NCI-H1048 (cell line): ENCODE measurements around the gene UBLCP1.
"Not testable (repeated sequence)": the region's sequence is repeated elsewhere in the genome, so short reads cannot be mapped to it uniquely, and the experiment has no call there.

ENCODE experiments used
- DNase-seq: peaks from one replicate; lab custom pipeline; 2025; lab: John Stamatoyannopoulos, UW

The UBLCP1 gene

DNA sequence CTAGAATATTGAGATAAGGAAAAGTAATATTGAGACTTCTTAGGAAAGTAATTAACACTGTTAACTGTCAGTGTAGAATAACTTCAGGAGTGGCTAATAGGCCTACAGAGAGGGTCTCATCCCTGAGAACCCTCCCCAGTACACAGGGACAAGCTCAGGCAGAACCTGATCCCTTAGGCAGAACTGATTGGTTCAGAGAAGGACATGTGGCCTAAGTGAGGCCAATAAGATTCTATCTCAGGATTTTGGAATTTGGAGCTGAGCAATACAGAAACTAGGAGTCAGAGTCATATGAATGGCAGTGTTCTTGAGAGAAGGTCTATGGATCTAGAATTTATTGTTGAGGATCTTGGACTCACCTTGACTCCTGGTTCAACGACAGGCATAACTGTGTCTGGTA is 10.9 kb upstream of the UBLCP1 start:
- no peak for DNase-seq

DNA sequence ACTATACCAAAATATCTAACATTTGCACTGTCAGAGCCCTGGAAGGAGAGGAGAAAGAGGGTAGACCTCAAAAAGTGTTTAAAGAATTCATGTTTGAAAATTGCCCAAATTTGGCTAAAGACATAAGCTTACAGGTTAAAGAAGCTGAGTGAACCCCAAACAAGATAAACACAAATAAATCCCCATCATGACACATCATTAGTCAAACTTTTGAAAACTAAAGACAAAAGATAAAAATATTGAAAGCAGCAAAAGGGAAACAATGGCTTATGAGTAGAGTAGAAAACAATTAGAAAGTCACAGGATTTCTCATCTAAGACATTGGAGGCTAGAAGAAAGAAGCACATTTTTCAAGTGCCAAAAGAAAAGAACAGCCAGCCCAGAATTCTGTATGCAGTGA is 6.1 kb upstream of the UBLCP1 start:
- no peak for DNase-seq

DNA sequence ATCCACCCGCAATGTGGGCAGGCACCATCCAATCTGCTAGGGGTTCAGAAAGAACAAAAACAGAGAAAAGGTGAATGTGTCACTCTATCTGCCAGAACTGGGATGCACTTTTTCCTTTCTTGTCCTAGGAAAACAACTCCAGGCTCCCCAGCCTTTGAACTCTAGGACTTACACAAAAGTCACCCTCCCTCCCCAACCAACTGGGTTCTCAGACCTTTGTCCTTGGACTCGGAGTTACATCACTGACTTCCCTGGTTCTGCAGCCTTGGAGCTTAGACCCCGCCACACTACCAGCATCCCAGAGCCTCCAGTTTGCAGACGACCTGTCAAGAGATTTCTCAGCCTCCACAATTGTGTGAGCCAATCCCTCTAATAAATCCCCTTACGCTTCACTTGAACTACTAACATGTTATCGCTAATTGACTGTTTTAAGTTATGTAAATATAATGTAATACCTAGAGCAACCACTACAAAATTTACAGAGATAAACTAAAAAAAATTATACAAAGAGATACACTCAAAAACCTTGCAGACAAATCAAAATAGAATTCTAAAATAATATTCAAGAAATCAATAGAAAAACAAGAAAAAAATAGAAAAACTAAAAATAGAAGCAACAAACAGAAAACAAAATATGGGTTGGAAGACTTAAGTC is 5.3 kb upstream of the UBLCP1 start:
- no peak for DNase-seq

DNA sequence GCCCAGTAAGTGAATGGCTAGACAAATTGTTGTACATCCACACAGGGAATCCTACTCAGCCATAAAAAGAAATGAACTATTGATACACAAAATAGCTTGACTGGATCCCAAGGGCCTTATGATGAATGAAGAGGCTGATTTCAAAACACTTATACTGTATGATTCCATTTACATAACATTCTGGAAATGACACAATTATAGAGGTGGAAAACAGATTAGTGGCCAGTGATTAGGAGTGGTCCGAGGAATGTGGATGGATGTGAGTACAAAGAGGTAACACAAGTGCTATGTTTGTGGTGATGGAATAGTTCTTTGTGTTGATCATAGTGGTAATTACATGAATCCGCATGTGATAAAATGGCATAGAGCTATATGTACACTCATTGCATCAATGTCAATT is 4.7 kb upstream of the UBLCP1 start:
- no peak for DNase-seq

DNA sequence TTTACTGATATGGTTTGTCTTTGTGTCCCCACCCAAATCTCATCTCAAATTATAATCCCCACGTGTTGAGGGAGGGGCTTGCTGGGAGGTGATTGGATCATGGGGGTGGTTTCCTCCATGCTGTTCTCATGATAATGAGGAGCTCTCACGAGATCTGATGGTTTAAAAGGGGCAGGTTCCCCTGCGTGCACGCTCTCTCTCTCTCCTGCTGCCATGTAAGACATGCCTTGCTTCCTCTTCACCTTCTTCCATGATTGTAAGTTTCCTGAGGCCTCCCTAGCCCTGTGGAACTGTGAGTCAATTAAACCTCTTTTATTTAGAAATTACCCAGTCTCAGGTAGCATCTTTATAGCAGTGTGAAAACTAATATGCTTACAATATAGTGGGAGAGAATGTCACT is 2.9 kb upstream of the UBLCP1 start:
- not testable (repeated sequence) for DNase-seq

- DNase-seq: no peak
Measured at GRCh38 chr5:159262472-159262858, 625 bp upstream of the UBLCP1 start.

DNA sequence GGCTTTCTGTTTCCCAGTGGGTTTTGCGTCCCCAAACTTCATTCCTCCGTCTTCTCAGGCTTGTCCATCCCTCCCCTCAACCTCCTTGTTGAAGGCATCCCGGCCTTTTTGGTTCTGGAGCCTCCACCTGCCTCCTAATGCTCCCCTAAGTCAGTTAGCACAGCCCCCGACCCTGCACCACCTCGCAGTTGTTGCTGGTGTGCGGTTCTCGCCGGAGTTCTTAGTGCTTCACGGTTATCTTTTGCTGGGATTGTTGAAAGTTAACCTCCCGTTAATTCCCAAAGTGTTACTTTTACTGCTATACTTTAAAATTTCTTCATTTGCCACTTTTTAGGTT is 447 bp downstream of the UBLCP1 start:
- no peak for DNase-seq

DNA sequence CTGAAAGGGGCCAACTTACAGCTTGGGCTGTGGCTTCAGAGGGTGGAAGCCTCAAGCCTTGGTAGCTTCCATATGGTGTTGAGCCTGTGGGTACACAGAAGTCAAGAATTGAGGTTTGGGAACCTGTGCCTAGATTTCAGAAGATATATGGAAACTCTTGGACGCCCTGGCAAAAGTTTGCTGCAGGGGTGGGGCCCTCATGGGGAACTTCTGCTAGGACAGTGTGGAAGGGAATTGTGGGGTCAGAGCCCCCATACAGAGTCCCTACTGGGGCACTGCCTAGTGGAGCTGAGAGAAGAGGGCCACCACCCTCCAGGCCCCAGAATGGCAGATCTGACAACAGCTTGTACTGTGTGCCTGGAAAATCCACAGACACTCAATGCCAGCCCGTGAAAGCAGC is 3.7 kb downstream of the UBLCP1 start:
- DNase-seq: not testable (repeated sequence)

GRCh38 chr5:159269723-159270122 is 6.6 kb downstream of the UBLCP1 start:
- DNase-seq: no peak

DNA sequence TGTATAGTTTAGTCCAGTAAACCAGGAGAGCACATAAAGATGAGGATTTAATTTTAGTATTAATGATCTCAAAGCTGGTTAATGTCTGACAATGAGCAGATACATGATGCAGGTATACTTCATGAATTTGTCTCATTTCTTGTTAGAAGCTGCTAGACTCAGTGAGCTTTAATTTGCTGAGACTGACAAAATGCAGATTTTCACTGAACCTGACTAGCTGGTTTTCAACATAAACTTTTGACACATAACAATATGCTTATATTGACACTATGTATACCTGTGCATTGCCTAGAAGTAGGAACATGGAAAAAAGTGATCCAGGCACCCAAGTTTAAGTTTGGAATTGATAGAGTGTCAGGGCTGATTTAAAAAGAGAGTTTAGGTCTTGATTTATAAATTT is 10.8 kb downstream of the UBLCP1 start:
- no peak for DNase-seq

DNA sequence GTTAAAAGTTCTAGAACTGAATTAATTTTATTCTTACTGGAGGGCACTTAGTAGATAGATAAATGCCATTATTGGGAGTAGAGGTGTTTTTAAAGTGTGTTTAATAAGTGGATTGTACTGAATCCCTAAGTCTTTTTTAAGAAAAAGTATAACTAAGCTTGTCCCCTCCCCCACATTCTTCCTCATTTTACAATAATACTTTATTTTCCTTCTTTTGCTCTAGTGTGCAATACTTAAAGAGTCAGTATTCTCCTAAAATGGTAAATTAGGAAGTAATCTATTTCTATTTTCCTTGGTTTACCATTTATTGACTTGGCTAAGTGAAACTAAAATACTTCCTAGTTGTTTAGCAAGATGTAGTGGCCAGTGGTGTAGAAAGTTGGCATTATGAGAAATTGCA is 11.6 kb downstream of the UBLCP1 start:
- no peak for DNase-seq

DNA sequence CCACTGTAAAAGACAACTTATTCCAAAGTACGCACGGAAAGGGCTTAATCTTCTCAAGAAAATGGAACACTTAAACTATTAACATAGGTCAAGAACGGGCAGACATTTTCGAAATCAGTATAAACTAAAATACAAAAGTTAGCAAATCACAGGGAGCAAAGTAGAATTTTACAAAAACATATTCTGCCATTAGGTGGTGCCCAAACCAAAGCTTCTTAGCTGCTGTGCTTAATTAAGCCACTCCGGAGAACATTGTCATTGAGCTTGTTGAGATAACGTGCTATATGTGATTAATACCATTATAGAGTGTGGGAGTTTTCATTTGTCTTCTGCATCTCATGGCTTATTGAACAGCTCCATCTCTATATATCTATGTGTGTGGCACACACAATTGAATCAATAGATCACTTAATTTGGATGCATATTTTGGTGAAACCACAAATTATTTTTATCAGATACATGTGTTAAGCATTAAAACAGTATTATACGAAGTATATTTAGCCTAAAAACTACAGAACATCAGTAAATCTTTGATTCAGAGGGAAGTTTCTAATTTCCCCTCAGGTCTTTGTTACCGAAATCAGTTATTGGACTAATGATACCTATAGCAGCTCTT is 23.4 kb downstream of the UBLCP1 start:
- DNase-seq: no peak

DNA sequence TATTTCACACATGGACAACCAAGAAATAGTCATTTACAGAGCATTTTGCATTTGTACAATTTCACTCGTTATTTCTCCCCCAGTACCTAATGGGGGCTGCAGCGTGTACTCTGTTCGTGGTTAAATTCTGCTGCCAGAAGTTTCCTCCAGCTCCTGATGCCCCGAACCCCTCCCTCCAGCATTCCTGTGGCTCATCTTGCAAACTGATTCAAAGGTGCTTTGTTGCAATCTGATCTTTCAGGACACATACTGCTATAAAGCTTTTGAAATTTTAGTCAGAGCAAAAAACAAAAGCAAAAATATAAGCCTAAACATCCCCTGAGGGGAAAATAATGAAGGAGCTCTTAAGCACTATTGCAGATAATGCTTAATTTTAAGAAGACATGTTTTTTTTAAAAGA is 27.7 kb downstream of the UBLCP1 start:
- no peak for DNase-seq

GRCh38 chr5:159294921-159295320 is 31.8 kb downstream of the UBLCP1 start:
- DNase-seq: no peak

- not testable (repeated sequence) for DNase-seq
Measured at GRCh38 chr5:159297300-159297699, 34.2 kb downstream of the UBLCP1 start.

- no peak for DNase-seq
Measured at GRCh38 chr5:159301466-159301865, 38.4 kb downstream of the UBLCP1 start.

- DNase-seq: not testable (repeated sequence)
Measured at GRCh38 chr5:159301929-159302860, 39.1 kb downstream of the UBLCP1 start.

- no peak for DNase-seq
Measured at GRCh38 chr5:159303286-159303685, 40.2 kb downstream of the UBLCP1 start.

GRCh38 chr5:159304961-159305595 is 42.0 kb downstream of the UBLCP1 start:
- no peak for DNase-seq

DNA sequence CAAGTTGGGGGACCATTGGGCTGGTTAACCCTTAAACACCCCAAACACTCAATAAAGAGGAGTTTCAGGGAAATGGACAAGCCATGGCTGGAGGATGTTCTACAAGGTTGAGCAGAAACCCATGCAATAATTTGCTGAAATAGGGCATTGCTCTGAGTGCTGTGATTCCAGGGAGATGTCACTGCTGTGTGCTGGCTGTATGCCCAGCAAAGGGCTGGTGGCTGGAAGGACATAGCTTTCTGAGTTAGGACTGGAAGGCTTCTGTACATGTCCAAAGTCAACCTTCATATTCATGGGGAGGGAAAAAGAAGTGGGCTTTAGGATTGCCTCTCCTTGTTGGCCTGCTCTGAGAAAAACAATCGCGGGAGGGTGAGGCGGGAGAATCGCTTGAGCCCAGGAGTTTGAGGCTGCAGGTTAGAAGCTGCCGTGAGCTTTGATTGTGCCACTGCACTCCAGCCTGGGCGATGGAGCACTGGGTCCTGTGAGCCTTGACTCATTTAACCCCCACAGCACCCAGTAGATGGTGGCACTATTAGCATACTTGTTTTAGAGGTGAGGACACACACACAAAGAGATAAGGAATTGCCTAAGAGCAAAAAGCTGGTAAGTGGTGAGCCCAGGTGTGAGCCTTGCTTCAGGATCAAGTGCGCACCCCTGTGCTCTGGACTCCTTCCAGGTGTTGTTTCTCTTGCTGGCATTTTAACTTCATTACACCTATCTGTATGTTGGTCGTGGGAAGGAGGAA is 46.8 kb downstream of the UBLCP1 start:
- DNase-seq: no peak

GRCh38 chr5:159310511-159310910 is 47.4 kb downstream of the UBLCP1 start:
- no peak for DNase-seq

DNA sequence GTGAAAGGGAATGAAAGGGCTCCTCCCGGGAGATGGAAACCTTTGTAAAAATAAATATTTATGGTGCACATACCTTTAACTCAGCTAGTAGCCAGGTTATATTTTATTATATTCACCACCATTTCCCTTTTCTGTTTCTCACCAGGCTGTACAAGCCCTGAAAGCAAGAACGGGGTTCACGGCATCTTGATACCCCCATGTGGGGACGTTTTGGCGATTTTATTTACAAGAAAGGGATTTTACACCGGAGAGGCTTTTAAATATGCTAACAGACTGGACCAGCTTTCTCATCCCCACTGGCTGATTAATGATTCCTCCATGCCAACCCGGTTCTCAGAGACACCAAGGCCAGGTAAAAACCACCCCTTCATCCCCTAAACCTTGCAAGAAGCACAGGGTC is 48.0 kb downstream of the UBLCP1 start:
- no peak for DNase-seq
